ENCODE results near the gene PRKG1.
"Not testable (repeated sequence)": the region's sequence is repeated elsewhere in the genome, so short reads cannot be mapped to it uniquely, and the experiment has no call there.

Gene PRKG1

DNA sequence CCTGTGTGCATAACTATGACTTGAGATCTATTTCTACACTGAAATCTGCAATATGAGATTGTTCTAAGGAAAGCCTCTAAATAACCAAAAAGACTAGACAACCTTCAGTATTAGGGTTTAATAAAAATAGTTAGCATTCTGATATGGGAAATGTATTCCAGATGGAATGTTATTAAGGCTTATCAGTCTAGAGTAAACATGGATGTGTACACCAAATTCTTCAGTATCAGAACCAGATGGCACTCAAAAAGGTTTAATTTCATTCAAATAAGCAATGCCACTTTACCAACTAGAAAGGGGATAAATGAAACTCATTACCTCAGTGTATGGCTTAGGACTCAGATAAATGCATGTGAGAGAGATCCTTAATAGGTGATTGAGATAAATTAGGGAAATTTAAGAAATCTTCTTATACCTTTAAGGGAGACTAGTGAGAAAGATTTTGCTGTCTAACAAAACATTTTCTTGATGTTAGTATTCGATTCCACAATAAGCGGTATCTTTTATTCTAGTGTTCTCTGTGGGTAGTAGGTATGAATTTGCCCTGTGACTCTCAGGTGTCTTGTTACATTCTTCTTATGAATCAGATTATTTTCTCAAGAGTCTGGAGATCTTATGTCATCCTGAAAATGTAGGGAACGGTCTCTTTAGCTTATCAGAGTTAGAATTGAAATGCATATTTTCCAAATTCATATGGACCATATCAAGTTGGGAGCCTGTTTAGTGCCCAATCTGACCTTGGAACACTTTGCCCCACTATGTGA, 159.2 kb downstream of the PRKG1 start:
- no peak for FAIRE-seq

DNA sequence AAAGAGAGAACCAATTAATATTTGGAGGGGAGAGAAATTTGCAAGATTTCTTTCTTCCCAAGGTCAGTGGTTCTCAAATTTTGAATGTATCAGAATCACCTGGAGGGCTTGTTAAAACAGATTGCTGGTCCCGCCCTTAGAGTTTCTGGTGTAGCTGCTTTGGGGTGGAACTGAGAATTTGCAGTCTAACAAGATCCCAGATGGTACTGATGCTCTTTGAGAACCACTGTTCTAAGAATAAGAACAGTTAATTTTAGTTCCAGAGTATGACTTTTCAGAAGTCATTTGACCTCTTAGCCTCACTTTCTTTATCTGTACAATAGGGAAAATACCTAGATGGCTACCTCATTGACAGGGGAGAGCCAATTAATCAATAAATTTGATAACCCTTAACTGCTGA, 161.6 kb downstream of the PRKG1 start:
- FAIRE-seq: no peak

DNA sequence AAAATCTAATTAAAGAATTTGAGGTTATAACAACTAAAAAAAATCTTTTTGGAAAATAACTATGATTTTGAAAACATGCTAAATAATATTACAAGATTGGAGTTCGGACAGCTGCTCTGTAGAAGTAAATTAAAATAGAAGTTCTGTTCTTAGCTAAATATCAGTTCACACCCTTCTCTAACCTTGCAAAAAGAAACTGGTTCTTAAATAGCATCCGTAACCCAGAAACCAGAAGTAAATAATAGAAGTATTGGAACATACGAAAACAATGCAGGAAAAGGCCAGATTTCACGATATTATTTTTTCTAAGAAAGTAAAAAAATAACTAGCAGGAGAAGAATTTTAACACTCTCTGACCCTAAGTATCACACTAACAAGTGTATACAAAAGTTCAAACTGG, 164.7 kb downstream of the PRKG1 start:
- no peak for FAIRE-seq

DNA sequence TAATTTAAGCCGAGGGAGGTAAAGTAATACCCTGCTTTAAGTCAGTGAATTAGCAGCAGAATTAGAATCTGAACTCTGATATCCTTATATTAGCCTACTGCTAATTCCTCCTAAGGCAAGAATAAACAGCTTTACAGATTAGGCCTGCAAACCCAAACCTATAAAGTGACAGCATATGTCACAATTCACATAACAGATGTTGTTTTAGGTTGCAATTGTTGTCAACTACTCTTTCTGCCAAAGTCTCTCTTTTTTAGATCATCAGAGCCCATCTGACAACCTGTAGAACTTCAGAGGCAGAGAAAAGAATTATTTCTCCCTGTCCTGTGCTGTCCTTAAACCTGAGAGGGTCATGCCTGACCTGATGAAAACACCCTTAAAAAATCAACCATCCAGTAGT, 167.2 kb downstream of the PRKG1 start:
- FAIRE-seq: no peak

DNA sequence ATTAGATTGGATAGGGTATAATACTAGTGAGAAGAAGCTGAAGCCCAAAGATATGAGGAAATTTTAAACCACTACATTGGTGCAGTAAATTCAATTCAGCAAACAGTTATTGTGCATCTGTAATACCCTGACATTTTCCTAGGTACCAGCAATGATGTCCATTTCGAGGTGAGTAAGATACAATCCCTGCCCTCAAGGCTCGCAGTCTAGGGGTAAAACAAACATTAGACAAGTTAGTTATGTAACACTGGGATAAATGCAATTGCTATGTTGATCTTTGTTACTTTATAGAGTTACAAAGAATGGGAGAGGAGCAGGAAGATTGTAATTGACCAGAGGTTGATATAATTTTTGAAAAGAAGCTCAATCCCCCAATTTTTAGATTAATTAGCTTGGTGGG, 168.1 kb downstream of the PRKG1 start:
- FAIRE-seq: no peak

DNA sequence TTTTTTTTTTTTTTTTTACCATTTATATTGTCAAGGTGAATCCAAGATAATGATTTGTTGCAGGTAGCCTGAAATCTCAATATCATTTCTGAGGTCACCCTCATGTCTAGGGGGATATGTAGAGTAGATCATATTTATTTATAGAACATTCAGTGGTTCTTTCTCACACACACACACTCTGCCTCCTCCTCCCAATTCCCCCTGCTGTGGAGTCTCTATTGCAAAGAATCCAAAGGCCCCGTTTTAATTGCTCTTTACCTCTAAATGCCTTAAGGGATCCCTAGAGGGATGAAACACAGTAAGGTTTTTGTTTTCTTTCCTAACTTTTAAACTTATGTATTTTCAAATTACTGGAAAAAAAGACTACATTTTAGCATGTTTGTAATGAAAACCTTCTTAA, 170.0 kb downstream of the PRKG1 start:
- FAIRE-seq: no peak

DNA sequence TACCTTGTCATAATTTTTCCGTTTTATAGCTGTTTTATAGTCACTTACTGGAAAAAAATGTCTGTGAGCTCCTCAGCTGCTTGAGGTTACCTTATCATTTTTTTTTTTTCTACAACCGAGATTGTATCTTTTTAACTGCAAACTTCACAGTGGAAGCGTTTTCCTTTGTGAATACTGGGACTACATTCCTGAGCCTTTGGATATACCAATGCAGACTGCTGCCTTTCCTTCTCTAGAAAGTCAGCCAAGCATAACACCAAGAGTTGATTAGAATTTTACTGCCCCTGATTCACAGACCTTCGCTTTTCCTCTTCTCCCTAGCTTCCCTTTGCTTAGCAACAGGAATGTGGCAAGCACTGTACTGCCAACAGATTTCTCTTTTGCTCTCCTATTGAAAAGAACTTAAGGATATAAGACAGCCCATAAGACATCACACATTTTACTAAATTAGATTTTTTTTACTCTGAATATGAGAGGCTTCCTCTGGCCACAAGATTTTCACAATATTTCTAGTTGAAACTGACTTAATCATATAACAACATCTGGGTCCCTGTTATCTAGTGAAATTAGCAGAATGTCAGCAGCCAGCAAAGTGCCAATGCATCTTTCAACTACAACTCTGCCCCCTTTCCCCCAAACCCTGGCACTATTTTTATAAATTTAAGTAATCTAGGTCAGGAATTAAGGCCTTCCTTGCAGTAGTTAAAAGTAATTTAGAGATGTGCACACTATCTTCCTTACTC, 170.6 kb downstream of the PRKG1 start:
- no peak for FAIRE-seq

DNA sequence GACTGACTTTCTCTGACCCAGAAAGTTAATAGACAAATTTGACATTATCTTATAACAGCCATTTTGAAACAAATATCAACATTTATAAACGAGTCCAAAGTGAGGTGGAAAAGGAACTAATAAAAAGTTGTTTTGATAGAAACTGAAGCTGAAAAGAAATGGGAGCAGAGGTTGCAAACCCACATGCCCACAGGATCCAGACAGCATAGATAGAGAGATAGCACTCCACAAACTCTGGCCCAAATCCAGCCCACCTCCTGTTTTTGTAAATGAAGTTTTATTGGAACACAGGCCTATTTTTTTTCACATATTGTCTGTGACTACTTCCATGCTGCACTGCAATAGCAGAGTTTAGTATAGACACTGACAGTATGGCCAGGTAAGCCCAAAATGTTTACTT, 171.9 kb downstream of the PRKG1 start:
- no peak for FAIRE-seq

DNA sequence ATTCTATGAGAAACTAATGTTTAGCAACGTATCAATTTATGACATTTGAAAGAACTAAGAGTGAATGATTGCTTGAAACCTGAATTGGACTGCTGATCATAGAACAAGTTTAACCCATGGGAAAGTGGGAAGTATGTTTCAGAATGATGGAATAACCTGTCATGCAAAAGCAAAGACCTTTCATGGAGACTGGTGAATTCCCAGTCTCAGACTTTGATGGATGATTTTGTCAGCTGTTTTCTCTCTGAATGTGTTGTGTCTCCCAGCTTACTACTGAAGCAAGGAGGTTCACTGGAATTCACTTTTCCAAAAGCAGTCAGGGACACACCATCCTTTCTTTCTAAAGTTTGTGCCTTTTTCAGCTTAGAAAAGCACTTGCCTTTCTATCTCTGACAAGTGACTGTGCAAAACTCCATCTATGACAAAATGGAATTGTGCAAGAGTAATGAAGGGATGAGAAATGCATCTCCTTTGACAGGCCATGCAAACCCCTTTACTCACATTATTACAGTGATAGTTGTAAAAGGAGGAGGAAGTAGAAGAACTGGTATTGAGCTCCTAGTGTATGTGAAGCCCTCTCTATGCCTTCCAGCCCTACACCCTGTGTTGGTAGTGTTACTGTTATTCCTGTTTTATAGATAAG, 176.1 kb downstream of the PRKG1 start:
- FAIRE-seq: no peak

DNA sequence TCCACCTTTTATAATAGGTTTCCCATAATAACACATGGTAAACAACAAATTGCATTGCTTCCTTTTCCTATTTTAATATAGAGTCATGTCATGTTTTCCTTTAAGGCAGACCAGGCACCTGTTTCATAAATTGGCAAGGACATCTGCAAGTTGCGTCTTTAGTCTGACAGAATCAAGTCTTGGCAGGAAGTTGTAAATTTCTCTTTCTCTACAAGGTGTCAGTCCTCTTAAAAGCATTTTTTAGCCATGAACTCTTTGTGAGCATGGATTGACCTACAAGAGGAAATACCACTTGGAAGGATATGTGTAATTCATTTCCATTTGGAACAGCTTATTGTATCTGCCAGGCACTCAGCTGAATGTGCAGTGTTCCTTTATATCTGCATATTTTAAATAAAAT, 176.8 kb downstream of the PRKG1 start:
- FAIRE-seq: no peak

DNA sequence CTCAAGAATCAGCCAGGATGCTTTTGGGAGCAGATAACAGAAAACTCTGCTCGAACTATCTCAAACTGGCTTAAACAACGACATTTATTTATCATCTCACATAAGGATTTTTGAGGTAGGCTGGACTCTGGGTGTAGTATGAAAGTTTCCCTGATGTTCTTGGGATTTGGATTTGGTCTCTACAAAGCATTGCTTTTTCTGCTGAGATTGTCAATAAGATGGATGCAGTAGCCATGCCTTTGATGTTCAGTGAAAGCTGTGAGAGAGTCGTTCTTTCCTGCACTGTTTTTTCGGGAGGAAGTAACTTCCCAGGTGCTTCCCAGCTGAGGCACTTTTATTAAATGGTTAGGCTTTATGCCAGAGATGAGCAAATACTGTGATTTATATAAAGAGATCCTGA, 181.1 kb downstream of the PRKG1 start:
- FAIRE-seq: no peak

DNA sequence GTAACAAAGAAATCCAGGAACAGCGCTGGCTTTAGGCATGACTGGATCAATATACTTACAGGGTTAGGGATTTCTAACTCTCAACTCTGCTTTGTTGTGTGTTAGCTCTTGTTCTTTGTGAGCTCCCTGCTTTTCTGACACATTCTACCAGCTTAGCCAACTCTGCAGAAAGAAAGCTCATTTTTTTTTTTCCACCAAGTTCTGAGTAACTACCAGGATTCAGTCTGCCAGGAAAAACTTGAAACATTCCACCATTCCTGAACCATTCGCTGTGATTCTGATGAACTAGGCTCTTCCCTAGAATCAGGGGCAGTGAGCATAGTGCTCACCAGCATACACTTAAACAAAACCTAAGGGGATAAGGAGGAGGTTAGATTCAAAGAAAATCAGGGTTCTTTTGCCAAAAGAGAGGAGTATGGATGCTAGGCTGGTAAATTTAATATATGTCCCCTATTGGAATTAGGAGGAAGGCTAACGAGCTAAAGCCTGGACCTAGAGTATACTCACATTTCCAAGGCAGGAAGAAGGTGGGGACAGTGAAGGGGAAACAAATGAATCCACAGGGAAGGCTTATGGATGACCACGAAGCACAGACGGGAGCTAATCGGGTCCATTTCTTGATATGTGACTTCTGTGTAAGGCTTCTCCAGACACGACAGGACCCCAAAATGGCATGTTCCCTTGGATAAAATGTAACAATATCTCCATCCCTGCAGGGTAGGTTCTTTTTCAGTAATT, 183.4 kb downstream of the PRKG1 start:
- FAIRE-seq: no peak

DNA sequence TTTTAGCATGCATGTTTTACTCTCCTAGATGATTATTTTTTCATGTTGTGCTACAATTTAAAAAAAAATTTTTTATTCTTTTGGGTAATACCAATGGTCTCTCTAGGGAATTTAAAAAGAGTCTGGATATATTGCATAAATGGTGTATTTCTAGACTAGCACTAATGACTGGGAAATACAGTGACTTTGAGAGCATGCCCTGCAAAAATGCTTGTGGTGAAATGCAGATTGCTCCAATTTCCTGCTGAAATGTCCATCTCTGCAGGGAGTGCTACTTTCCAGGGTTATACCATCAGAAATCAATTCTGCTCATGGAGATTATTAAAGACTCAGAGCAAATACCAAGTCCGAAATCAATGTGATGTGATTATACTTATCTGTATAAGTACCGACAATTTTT, 186.1 kb downstream of the PRKG1 start:
- no peak for FAIRE-seq

DNA sequence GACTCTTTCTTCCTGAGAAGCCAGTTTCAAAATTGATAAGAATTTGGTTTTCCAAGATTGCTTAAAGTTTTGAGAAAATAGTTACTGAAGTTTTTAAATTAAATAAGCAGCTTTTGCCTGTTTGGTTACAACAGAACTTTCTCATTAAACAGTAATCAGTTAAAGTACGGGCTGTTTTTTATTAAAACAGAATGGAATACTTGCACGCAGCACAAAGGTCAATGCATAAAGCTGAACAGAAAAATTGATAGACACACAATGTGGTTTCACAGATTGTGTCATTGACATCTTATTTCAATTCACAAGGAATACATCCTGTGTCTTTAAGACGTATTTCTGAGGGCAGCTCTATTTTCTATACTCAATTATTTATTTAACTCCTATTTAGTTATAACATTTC, 192.2 kb downstream of the PRKG1 start:
- FAIRE-seq: no peak

DNA sequence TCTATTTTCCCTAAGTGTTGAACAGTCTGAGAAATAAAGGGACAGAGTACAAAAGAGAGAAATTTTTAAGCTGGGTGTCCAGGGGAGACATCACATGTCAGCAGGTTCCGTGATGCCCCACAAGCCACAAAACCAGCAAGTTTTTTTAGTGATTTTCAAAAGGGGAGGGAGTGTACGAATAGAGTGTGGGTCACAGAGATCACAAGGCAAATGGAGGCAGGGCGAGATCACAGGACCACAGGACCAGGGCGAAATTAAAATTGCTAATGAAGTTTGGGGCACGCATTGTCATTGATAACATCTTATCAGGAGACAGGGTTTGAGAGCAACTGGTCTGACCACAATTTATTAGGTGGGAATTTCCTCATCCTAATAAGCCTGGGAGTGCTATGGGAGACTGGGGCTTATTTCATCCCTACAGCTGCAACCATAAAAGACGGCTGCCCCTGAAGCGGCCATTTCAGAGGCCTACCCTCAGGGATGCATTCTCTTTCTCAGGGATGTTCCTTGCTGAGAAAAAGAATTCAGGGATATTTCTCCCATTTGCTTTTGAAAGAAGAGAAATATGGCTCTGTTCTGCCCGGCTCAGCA, 193.8 kb downstream of the PRKG1 start:
- FAIRE-seq: not testable (repeated sequence)

DNA sequence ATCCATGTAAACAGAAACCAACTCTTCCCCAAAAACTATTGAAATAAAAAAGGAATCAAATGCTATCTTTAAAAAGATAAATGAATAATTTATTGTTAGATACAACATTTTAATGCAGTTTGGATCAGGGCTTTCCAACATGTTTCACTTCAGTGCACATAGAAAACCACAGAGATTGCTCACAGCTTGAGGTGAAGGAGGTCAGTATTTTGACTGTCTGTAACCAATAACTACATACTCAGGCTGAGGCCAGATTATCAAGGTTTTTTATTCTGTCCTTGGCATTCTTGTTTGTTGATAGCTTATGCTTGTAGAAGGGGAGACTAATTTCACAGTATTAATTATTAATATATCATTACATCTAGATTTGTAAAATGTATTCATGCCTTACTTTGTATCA, 195.5 kb downstream of the PRKG1 start:
- no peak for FAIRE-seq

DNA sequence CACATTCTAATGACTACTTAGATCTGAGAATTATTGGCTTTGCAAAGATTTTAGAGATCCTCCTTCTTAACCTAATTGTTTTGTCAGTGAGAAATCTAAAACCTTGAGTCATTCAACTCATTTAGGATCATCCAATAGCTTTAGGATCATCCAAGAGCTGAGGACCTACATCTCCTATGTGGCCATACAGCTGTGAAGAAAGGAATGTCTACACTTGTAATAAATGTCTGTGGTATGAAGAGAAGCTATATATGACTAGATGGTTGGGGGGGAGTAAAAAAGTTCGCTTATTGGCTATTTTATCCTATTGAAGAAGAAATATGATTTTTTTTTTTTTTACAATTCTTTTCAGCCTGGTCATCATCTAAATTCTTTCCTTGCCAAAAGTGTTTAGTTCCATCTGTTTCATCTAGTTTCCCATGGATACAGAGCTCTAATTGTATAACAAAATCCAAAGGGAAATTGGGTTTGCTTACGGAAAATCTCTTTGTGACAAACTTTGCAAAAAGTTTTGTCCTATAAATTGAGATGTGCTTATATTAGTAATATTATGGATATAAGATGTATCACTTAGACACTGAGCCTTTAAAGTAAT, 196.7 kb downstream of the PRKG1 start:
- no peak for FAIRE-seq

DNA sequence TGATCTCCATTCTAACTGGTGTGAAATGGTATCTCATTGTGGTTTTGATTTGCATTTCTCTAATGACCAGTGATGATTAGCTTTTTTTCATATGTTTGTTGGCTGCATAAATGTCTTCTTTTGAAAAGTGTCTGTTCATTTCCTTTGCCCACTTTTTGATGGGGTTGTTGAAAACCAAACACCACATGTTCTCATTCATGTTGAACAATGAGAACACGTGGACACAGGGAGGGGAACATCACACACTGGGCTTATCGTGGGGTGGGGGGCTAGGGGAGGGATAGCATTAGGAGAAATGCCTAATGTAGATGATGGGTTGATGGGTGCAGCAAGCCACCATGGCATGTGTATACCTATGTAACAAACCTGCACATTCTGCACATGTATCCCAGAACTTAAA, 197.8 kb downstream of the PRKG1 start:
- not testable (repeated sequence) for FAIRE-seq

DNA sequence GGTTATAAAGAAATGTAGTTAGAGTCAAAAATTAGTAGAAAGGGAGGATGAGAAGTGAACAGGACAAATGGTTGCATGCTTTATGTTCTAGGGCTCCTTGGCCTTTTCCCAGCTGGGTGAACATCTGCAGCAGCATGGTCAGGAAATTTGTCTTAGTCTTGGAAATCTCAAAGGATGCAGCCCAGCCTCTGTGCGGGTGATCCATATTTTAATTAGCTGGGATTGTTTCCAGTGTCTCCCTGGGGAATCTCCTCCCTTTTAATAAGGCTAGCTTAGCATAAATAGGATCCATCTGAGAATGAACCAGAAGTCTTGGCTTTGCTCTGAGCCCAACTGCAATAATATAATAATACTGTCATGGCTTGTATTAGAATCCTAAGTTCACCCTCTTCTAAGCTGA, 198.3 kb downstream of the PRKG1 start:
- no peak for FAIRE-seq

DNA sequence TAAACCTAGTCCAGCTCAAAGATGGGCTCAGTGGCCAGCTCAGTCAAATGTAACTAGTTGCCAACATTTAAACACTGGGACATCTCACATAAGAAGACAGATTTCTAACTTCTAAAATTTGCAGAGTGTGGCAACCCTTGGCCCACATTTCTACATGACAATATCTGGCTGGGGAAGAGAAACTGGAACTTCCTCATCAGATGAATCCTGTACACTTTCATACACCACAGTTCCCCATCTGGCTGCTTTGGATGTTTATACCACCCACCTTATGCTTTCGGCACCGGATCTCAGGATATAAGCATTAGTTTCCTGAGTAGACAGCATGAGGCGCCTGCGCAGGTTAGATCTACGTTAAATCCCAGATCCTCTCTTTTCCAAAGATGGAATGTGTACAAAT, 199.3 kb downstream of the PRKG1 start:
- FAIRE-seq: no peak

DNA sequence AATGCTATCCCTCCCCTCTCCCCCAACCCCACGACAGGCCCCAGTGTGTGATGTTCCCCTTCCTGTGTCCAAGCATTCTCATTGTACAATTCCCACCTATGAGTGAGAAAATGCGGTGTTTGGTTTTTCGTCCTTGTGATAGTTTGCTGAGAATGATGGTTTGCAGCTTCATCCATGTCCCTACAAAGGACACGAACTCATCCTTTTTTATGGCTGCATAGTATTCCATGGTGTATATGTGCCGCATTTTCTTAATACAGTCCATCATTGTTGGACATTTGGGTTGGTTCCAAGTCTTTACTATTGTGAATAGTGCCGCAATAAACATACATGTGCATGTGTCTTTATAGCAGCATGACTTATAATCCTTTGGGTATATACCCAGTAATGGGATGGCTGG, 201.8 kb downstream of the PRKG1 start:
- FAIRE-seq: not testable (repeated sequence)

DNA sequence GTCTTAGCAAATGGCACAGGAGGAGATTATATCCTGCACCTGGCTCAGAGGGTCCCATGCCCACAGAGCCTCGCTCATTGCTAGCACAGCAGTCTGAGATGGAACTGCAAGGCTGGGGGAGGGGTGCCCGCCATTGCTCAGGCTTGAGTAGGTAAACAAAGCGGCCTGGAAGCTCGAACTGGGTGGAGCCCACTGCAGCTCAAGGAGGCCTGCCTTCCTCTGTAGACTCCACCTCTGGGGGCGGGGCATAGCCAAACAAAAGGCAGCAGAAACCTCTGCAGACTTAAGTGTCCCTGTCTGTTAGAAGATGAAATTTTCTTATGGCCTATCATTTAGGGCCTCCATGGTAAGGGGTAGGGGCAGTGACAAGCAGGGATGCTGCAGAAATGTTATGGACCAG, 207.1 kb downstream of the PRKG1 start:
- not testable (repeated sequence) for FAIRE-seq

DNA sequence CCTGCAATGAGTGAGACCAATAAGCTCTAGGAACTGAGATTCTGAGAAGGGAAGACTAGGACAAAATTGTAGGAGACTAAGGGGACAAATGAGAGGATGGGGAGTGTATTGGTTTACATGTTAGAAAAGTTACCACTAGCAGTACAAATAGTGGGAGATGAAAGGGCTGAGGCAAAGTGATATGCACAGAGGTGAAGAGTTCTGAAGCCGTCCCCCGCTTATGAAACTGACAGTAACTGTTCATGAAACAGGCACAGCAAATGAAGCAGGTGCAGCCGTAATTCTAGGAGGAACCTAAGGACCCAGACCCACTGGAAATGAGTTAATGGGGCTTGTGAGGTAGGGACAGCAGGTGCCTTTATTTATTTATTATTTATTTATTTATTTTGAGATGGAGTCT, 211.3 kb downstream of the PRKG1 start:
- FAIRE-seq: no peak
